Stimulated activated CD8-positive, alpha-beta memory T cell treated with anti-CD3 and anti-CD28 coated beads, Interleukin-12 subunit alpha, Interleukin-12 subunit beta, amount 100 ng/mL, for 4 hours (primary cell): ENCODE measurements around the gene DNTT.

Experiments
- DNase-seq: peaks from one replicate; pipeline ENCODE4 v3.0.0-alpha.2; 2020; ENCODE audit warnings: low read depth

The DNTT gene

DNA sequence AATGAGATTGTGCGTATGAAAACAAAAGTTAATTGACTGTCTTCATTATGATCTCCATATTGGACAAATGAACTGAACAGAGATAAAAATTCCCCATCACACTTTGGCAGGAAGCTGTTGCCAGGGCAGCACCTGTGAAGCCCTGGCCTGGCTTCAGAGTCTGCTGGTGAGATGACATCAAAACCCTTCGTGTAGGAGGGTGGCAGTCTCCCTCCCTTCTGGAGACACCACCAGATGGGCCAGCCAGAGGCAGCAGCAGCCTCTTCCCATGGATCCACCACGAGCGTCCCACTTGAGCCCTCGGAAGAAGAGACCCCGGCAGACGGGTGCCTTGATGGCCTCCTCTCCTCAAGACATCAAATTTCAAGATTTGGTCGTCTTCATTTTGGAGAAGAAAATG, at the start of gene DNTT:
TSS of gene DNTT (plus strand) at position 205 of the 400 bp plus-strand sequence. CDS start at position 269, 64 bp downstream.
- no peak for DNase-seq

- DNase-seq: no peak
Measured at GRCh38 chr10:96254976-96255375, 49.3 kb upstream of the DNTT start.

DNA sequence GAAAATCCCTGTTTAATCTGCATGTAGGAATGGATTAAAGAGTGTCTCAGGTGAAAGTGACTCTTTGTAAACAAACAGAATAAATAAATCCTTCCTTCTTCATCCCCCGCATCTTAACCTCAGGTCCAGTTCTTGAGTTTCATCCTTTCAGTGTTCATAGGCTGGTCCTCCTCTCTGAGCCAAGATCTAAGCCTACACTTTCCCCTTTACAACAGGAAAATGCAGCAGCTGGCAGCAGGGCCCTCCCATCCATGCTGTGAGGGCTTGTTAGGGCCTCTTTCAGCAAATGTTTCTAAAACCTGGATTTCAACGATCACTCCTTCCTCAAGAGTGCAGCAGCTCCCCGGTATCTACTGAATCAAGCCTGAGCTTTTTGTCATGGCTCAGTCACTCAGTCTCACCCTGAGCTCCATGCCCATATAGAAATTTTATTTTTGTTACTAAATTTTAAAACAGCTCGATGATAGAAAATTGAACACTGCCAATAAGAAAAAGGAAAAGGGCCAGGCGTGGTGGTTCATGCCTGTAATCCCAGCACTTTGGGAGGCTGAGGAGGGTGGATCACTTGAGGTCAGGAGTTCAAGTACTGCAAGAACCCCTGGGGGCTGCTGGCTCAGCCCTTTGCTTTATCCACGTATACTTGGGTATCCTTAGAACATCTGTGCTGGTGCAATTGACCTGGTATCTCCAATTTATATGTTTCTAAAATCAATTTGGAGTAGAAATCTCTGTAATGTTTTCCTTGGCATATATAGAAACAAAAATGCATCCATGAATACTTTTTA, 48.5 kb upstream of the DNTT start:
- no peak for DNase-seq

- DNase-seq: no peak
Measured at GRCh38 chr10:96257944-96258343, 46.3 kb upstream of the DNTT start.

GRCh38 chr10:96259150-96259549, 45.1 kb upstream of the DNTT start:
- DNase-seq: no peak

GRCh38 chr10:96260014-96260413, 44.2 kb upstream of the DNTT start:
- DNase-seq: no peak

- DNase-seq: no peak
Measured at GRCh38 chr10:96261132-96261531, 43.1 kb upstream of the DNTT start.

DNA sequence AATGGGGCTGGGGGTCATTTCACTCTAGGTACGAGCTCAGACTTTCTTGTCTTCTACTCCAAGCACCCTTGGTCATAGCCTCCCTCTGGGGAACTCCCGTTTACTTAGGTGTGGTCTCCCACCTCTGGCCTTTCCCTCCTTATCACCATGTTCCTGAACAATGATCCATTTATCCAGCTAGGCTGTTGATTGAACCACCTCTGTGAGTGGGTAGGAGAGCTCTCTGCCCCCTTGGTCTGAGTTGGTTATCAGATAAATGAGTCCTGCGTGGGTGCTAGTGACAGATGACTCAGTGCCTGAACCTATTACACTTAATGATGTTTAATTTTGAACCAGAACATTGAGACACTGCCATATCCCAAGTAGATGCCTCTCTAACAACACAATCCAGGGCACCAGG, 42.3 kb upstream of the DNTT start:
- no peak for DNase-seq

DNA sequence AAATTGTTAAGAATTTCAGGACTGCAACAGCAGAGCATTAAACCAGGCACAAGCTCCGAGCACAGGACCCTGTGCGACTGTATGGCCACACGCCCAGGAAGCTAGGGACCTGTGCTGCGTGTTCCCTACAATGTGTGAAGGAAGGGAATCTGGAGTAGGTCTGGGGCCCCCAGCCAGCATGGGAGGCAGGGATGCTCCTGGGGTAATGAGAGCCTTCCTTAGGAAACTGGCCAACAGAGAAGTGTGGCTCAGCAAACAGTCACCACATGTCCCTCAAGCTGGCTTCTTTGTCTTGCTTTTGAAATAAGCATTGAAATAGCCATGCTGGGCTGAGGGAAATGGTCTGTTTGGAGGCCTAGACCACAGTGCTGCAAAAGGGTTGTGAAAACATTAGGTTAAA, 41.1 kb upstream of the DNTT start:
- no peak for DNase-seq

GRCh38 chr10:96263669-96264068, 40.6 kb upstream of the DNTT start:
- no peak for DNase-seq

- DNase-seq: no peak
Measured at GRCh38 chr10:96264938-96265337, 39.3 kb upstream of the DNTT start.

- DNase-seq: no peak
Measured at GRCh38 chr10:96266118-96266770, 38.0 kb upstream of the DNTT start.

DNA sequence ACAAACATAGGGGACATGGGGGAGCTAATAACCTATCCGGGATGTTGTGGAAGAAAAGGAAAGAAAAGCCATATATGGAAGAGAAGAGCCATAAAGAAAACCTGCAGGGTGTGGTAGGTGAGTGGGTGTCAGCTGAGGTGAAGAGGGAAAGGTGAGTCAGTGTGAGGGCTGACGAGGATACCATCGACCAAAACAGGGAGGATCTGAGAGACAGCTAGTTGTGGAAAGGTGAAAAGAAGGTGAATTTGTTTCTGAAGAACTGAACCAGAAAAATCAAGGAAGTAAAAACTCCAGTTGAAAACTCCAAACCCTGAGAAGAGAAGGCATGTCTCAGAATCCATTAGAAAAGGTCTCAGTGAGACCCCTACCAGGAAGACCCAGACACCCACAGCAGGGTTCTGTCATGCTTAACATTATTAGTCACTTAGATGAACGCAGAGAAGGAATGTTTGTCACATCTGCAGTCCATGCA, 37.0 kb upstream of the DNTT start:
- DNase-seq: no peak

GRCh38 chr10:96268341-96268909, 35.8 kb upstream of the DNTT start:
- DNase-seq: no peak

GRCh38 chr10:96269438-96270300, 34.6 kb upstream of the DNTT start:
- DNase-seq: no peak

GRCh38 chr10:96270571-96270970, 33.7 kb upstream of the DNTT start:
- no peak for DNase-seq

DNA sequence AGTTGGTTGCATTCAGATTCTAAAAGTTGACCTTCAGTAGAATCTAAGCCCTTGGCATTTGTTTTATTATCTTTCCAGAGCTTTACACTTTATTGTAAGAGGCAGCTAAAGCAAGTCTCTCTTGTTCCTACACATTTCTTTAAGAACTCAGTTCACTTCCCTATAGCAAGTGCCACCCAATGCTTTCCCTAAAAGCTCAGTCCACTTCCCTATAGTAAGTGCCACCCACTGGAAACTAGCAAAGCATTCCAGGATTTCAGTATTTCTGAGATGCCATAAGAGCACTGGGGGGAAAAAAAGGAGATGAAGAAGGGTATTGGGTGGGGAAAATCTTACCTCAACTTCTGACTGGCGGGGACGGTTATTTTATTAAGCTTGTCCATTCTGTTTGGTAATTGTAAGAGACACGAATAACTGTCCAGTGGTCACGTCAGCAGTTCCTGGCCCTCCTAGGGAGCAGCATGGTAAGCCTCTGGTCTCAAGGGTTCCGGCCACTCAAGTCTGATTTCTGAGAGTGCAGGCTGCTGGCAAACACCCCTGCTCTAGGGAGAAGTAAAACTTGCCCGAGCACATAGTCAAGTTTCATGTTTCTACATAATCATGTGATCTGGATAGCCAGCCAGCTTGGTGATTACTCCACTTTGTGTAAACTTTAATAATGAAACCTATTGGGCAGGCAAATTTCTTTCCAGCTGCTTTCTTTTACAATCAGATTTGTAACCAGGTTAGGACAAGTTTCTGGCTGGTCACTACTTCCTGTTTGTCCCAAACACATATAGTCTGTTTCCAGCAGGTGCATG, 33.0 kb upstream of the DNTT start, which contains the start of gene BLNK:
TSS of gene BLNK (minus strand) at position 554 of the 800 bp plus-strand sequence. CDS start at position 383, 171 bp downstream.
- DNase-seq: no peak

DNA sequence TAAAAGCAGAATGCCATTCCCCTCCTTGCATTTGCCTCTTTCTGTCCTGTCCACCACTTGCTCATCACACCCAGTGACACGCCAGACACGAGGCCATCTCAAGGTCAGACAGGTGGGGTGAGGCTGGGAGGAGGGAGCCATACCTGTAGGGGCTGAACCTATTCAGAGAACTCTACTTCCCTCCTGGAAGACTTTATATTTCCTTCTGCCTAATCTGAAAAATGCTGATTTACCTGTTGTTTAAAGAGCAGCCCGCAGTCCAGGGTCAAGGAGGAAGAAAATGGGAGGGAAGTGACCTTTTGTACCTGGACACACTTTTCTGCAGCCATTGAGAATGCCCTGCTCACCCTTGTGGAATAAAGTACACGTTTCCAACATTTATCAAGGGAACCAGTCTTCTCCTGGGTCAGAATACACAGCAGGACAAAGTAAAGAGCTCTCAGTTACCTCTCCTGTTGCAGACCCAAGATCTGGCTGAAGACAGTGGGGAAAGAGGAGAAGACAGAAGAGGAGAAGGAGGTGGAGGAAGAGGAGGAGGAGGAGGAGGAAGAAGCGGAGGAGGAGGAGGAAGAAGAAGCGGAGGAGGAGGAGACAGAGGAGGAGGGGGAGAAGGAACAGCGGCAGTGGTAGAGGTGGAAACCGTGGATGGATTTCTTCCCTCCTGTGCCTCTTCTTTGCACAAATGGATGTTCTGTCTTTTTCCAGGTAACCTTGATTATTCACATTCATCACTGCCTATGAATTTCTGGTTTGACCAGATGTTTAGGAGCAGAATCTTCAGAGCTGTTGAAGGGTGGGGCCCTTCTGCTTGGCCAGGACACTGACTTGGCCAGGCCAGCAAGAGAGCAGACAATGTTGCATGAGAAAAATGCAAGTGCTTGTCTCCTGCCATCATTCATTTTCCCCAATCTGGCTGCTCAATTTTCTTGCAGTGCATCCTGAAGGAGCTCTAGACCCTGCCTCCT, 31.6 kb upstream of the DNTT start:
- DNase-seq: no peak

- DNase-seq: no peak
Measured at GRCh38 chr10:96275685-96276418, 28.4 kb upstream of the DNTT start.
